ENCODE measurements around the gene PRKCE.

Gene PRKCE

GRCh38 chr2:46079985-46080560, 428.6 kb downstream of the PRKCE start:
- TF ChIP-seq CTCF (IDR thresholded peaks at IDR 0.05; ENCODE audit: low read depth, low read length), result no peak
- Histone ChIP-seq H3K4me3 (ENCODE audit: low read depth, low read length) (no peak overlapping the region), H3K27me3 (no peaks in the 10 kb centered on the region; the same call in 1 of the 2 replicates), H3K36me3 (peaks cover 5% of the 10 kb centered on the region; the same call in 1 of the 2 replicates), H3K4me1 (no peaks in the 10 kb centered on the region; the same call in 1 of the 2 replicates), H3K9me3 (no peaks in the 10 kb centered on the region)
- DNase-seq, result no peak

- Histone ChIP-seq H3K4me1 (no peaks in the 10 kb centered on the region; the same call in 1 of the 2 replicates), H3K4me3 (ENCODE audit: low read depth, low read length) (no peak overlapping the region), H3K36me3 (peaks cover 23% of the 10 kb centered on the region), H3K9me3 (no peaks in the 10 kb centered on the region), H3K27me3 (no peaks in the 10 kb centered on the region; the same call in 1 of the 2 replicates)
- TF ChIP-seq CTCF (IDR thresholded peaks at IDR 0.05; ENCODE audit: low read depth, low read length), result no peak
- DNase-seq, result no peak
Observed at GRCh38 chr2:46082531-46083485, 431.3 kb downstream of the PRKCE start.

GRCh38 chr2:46086578-46087070, 435.1 kb downstream of the PRKCE start:
- H3K36me3 ChIP-seq, result peaks cover 47% of the 10 kb centered on the region
- no peak for TF ChIP-seq CTCF (IDR thresholded peaks at IDR 0.05; ENCODE audit: low read depth, low read length)
- no peaks in the 10 kb centered on the region for H3K27me3 ChIP-seq
- no peaks in the 10 kb centered on the region for H3K9me3 ChIP-seq
- no peaks in the 10 kb centered on the region; the same call in 1 of the 2 replicates for H3K4me1 ChIP-seq
- DNase-seq, result no peak
- H3K4me3 ChIP-seq (ENCODE audit: low read depth, low read length), result no peak overlapping the region

GRCh38 chr2:46087492-46087891, 436.0 kb downstream of the PRKCE start:
- peaks cover 44% of the 10 kb centered on the region for H3K36me3 ChIP-seq

GRCh38 chr2:46091004-46091403, 439.5 kb downstream of the PRKCE start:
- H3K36me3 ChIP-seq, result peaks cover 43% of the 10 kb centered on the region
- no peaks in the 10 kb centered on the region; the same call in 1 of the 2 replicates for H3K4me1 ChIP-seq
- no peaks in the 10 kb centered on the region for H3K9me3 ChIP-seq
- TF ChIP-seq CTCF (IDR thresholded peaks at IDR 0.05; ENCODE audit: low read depth, low read length), result no peak
- no peaks in the 10 kb centered on the region for H3K27me3 ChIP-seq
- no peak overlapping the region for H3K4me3 ChIP-seq (ENCODE audit: low read depth, low read length)
- DNase-seq, result no peak

More at GRCh38 chr2:46087492-46087891, 436.0 kb downstream of the PRKCE start:
- H3K4me3 ChIP-seq (ENCODE audit: low read depth, low read length), result no peak overlapping the region
- H3K9me3 ChIP-seq, result no peaks in the 10 kb centered on the region
- H3K4me1 ChIP-seq, result no peaks in the 10 kb centered on the region; the same call in 1 of the 2 replicates
- no peaks in the 10 kb centered on the region for H3K27me3 ChIP-seq
- no peak for DNase-seq
- TF ChIP-seq CTCF (IDR thresholded peaks at IDR 0.05; ENCODE audit: low read depth, low read length), result no peak

Measured in BE2C (cell line).